K562 (cell line): ENCODE results near the gene TREH. TPM values are rescaled to one million over a fixed set of nuclear protein-coding genes. Genes with fewer than 3 reads are reported as not detected.

Experiments used
- AFF1 ChIP-seq, 2 experiments: fragments of 450-650 bp; IDR thresholded peaks; 2 replicates each; pipeline ENCODE4 v1.6.1; 2018; ENCODE audit warnings: mild to moderate bottlenecking in 2 of 2, low read depth in 1 of 2; ENCODE audit not compliant: partially characterized antibody in 2 of 2
- MGA ChIP-seq: fragments of 450-650 bp; IDR thresholded peaks from 2 replicates; pipeline ENCODE4 v1.6.1; 2016; ENCODE audit warnings: mild to moderate bottlenecking, moderate library complexity
- RCOR1 ChIP-seq, 2 experiments: IDR thresholded peaks; 2 replicates each; pipeline ENCODE4 v1.6.1; 2012; ENCODE audit warnings: low read depth in 2 of 2, low read length in 2 of 2, borderline replicate concordance in 1 of 2, improper control_type of control experiment in 1 of 2
- SAFB2 ChIP-seq: fragments of 200-400 bp; formaldehyde crosslinking; IDR thresholded peaks from 2 replicates; pipeline ENCODE4 v1.6.1; 2018; ENCODE audit warnings: borderline replicate concordance, low read length, low read depth, moderate library complexity; ENCODE audit not compliant: severe bottlenecking
- STAT5B ChIP-seq: fragments of 250-450 bp; sonication (Bioruptor Pico); IDR thresholded peaks from 2 replicates; pipeline ENCODE4 v1.8.0; 2021; ENCODE audit warnings: mild to moderate bottlenecking, inconsistent platforms
- polyA plus RNA-seq, 8 experiments: library from polyadenylated mRNA; depleted of rRNA in 4 of 8; stranded (reverse) in 5 of 8; unstranded in 3 of 8; fragments of >200 nt; fragmentation: Nextera tagmentation in 2 of 8; fragmentation: Illumina TruSeq in 1 of 8; extraction: Ambion mirVana in 2 of 8; extraction: Trizol in 1 of 8; gene quantifications; 2 replicates each; pipeline versions ENCODE4 v1.2.1 to v1.2.3, GENCODE V29; 2011 to 2014; ENCODE audit warnings: inconsistent platforms in 1 of 8, missing spikeins in 1 of 8
- total RNA-seq, 7 experiments: library from RNA; depleted of rRNA in 6 of 7; stranded (reverse); fragments of >200 nt in 6 of 7; fragmentation: Illumina TruSeq in 2 of 7; extraction: Trizol in 2 of 7; gene quantifications; 2 replicates each; pipeline versions ENCODE4 v1.2.1 to v1.2.3, GENCODE V29; 2011 to 2021; ENCODE audit warnings: low replicate concordance in 1 of 7
- TF ChIP-seq, protein P1 (sequence below): fragments of 450-650 bp; formaldehyde crosslinking; IDR thresholded peaks from 2 replicates; pipeline ENCODE4 v1.4.0; 2020; ENCODE audit warnings: mild to moderate bottlenecking, moderate library complexity

TREH gene
- total and polyA plus RNA-seq, 9 of the 15 experiments (the other 6 are each of a cell fraction or from before 2014, with no cell fraction given), result 0.09 to 0.20 (median 0.11) TPM; not detected in 6

- TF ChIP-seq MGA (no peak), SAFB2 (no peak), RCOR1 (IDR thresholded peaks at IDR 0.05; ENCODE audit: borderline replicate concordance in 1 of 2, low read depth in 2 of 2, low read length in 2 of 2) (peak in 1 of 2 experiments; percentile 66; a peak in 1 of 4 replicates), AFF1 (IDR thresholded peaks at IDR 0.05; ENCODE audit: low read depth in 1 of 2, partially characterized antibody in 2 of 2) (no peak), STAT5B (no peak)
- TF ChIP-seq, protein P1, sequence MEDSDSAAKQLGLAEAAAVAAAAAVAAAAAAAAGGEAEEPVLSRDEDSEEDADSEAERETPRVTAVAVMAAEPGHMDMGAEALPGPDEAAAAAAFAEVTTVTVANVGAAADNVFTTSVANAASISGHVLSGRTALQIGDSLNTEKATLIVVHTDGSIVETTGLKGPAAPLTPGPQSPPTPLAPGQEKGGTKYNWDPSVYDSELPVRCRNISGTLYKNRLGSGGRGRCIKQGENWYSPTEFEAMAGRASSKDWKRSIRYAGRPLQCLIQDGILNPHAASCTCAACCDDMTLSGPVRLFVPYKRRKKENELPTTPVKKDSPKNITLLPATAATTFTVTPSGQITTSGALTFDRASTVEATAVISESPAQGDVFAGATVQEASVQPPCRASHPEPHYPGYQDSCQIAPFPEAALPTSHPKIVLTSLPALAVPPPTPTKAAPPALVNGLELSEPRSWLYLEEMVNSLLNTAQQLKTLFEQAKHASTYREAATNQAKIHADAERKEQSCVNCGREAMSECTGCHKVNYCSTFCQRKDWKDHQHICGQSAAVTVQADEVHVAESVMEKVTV (CRISPR knock-in tag), result no peak
Measured at GRCh38 chr11:118634431-118635236, 44.8 kb downstream of the TREH start (continued).
